Measurements from ENCODE around the gene ILF3. TPM values are rescaled to one million over a fixed set of nuclear protein-coding genes. Genes with fewer than 3 reads are reported as not detected.

Gene ILF3
- total and polyA plus RNA-seq, 2 donors (not counting 3 experiments of a cell fraction or from before 2014, with no cell fraction given) = 186 to 459 TPM

GRCh38 chr19:10718205-10719196 lies 64.4 kb downstream of the ILF3 start:
- peak overlapping the region; percentile 91 for H3K4me2 ChIP-seq (ENCODE audit: insufficient read depth, low read length)
- H3K4me3 ChIP-seq (replicated peaks in 1 of 3; ENCODE audit: insufficient read depth in 1 of 3, low read depth in 1 of 3, low read length in 3 of 3) = peak overlapping the region; percentile 25 to 82 (median 49)
- ChIA-PET POLR2A (interaction anchor here (0.6 to 1.4 kb wide), 3 partner anchors 61 to 148 kb away, joined by 3 to 4 read pairs (median 3); no protein-coding TSS in a partner anchor), CTCF (interaction anchor here (0.6 to 8.0 kb wide), 32 partner anchors 10 to 239 kb away, joined by 3 to 100 read pairs (median 6); partner anchors contain the start of genes CARM1, QTRT1 and TMED1)
- peak; percentile 26 for DNase-seq (ENCODE audit: low read depth, low spot score)
- H3K79me2 ChIP-seq (ENCODE audit: control insufficient read depth, insufficient read depth, low read length) = peaks cover 55% of the 10 kb centered on the region
- TF ChIP-seq POLR2A (IDR thresholded peaks at IDR 0.05; ENCODE audit: low read depth, low read length) (no peak), MAX (IDR thresholded peaks at IDR 0.05; ENCODE audit: insufficient read depth, insufficient read length) (no peak), GATA2 (IDR thresholded peaks at IDR 0.05; ENCODE audit: insufficient read depth, insufficient read length, low read depth, low read length) (no peak), CTCF (IDR thresholded peaks at IDR 0.05; ENCODE audit: extremely low read depth in 1 of 2, insufficient read depth in 1 of 2, low read depth in 1 of 2, low read length in 2 of 2) (no peak), POLR2AphosphoS5 (IDR thresholded peaks at IDR 0.05; ENCODE audit: insufficient read depth, low read depth, low read length) (peak; percentile 30), EZH2 (IDR thresholded peaks at IDR 0.05; ENCODE audit: borderline replicate concordance, low read depth, low read length, severe bottlenecking) (no peak)
- no peaks in the 10 kb centered on the region for H3K9me1 ChIP-seq (replicated peaks; ENCODE audit: control insufficient read depth, extremely low read depth, insufficient read depth, low read length)
- no peaks in the 10 kb centered on the region for H3K36me3 ChIP-seq (ENCODE audit: control insufficient read depth in 2 of 2, extremely low read depth in 1 of 2, insufficient read depth in 2 of 2, low read length in 2 of 2)
- intact Hi-C loops (cut with micrococcal nuclease) = no loop called here
- H3K27me3 ChIP-seq (ENCODE audit: control insufficient read depth in 2 of 2, insufficient read depth in 2 of 2, low read length in 2 of 2) = no peaks in the 10 kb centered on the region
- peak; percentile 43 for FAIRE-seq
- peak overlapping the region; percentile 74 for H3K27ac ChIP-seq (ENCODE audit: insufficient read depth, low read depth, low read length)
- H3K9ac ChIP-seq (replicated peaks; ENCODE audit: extremely low read depth, insufficient read depth, low read length) = peak overlapping the region; percentile 92
- H2AFZ ChIP-seq (ENCODE audit: low read depth, low read length) = peak overlapping the region; percentile 71
- dilution Hi-C loops (cut with MboI; ENCODE audit: extremely low pct_ligation_motif_present, low sequenced_read_pairs) = no loop called here
- H3K4me1 ChIP-seq (ENCODE audit: control insufficient read depth, extremely low read depth, insufficient read depth, low read length) = peaks cover 13% of the 10 kb centered on the region
- peaks cover 3% of the 10 kb centered on the region for H4K20me1 ChIP-seq (replicated peaks; ENCODE audit: control insufficient read depth, extremely low read depth, insufficient read depth, low read length)
- BruUV-seq (replicated peaks) = no TSS peak
- no peaks in the 10 kb centered on the region for H3K9me3 ChIP-seq (replicated peaks; ENCODE audit: control insufficient read depth, insufficient read depth, low read length)
